Measurements from ENCODE around the gene DLL4.

DLL4 gene

DNA sequence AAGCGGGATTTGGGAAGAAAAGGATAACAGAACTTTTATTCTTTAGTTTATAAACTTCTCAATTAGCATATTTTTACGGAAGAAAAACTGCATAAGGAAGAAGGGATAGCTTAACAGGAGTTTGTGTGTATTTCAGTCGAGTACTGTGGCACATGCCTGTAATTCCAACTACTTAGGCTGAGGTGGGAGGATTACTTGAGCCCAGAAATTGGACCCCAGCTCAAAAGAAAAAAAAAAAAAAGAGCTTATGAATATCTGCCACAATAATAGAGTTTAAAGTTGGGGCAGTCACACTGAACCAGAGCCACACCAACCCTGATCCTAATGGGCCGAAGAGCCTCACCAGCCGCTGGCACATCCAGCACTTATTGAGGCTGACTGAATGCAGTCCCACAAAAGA, 55.3 kb downstream of the DLL4 start:
- peaks cover 100% of the 10 kb centered on the region for H3K36me3 ChIP-seq
- TF ChIP-seq Cebpa-rat (IDR thresholded peaks at IDR 0.05): no peak
- H3K27me3 ChIP-seq: no peaks in the 10 kb centered on the region
- H3K4me2 ChIP-seq: no peak overlapping the region
- H4K20me1 ChIP-seq: no peaks in the 10 kb centered on the region
- no peak overlapping the region for H3K27ac ChIP-seq
- H3K9me3 ChIP-seq: no peaks in the 10 kb centered on the region
- H3K4me1 ChIP-seq: no peaks in the 10 kb centered on the region
- H3K4me3 ChIP-seq: no peak overlapping the region
- H3K9ac ChIP-seq: no peak overlapping the region

DNA sequence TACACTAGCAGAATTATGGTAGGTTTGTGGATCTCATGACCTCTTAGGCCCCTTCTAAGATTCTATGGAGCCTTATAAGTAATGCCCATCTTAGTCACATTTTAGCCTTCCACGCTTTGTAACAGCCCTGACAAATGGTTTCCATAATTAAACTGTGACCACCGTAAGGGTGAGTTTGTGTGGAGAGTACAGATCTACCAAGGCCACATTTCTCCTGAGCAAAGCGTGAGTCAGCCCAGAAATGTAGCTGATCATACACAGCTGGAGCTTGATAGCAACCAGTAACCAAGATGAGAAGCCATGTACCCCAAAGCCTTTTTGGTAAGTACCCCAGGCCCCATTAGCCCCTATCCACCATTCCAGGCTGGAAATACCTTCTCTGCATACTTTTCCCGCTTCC, 55.8 kb downstream of the DLL4 start:
- Histone ChIP-seq H3K4me1 (no peaks in the 10 kb centered on the region), H3K36me3 (peaks cover 100% of the 10 kb centered on the region), H3K27me3 (no peaks in the 10 kb centered on the region), H4K20me1 (no peaks in the 10 kb centered on the region), H3K9ac (no peak overlapping the region), H3K4me3 (no peak overlapping the region), H3K4me2 (no peak overlapping the region), H3K27ac (no peak overlapping the region), H3K9me3 (no peaks in the 10 kb centered on the region)
- TF ChIP-seq Cebpa-rat (IDR thresholded peaks at IDR 0.05): no peak

DNA sequence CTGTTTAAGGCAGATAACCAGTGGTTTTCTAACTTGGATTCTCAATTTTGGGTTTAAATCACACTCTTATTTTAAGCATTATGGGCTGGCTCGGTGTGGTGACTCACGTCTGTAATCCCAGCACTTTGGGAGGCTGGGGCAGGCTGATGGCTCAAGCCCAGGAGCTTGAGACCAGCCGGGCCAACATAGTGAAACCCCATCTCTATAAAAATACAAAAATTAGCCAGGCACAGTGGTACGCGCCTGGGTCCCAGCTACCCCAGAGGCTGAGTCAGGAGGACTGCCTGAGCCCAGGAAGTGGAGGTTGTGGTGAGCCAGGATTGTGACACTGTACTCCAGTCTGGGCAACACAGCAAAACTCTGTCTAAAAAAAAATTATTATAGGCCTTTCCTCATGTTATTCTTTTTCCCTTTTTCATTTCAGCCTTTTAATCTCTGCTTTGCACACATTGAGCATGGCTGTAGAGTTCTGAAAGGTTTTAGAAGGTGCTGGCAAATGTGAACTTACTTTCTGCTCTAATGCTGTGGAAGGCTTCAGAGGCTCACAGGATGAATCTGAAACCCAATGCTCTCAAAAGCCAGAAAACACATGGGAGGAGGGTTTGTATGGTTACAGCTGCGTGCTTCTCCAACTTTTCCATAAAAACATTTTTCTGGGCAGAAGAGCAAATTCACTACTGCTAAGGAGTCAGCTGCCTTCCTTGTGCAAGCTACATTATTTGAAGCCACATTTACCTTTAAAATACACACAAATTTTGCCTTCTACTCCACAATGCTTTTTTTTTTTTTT, 56.6 kb downstream of the DLL4 start:
- no peak for TF ChIP-seq Cebpa-rat (IDR thresholded peaks at IDR 0.05)
- H3K4me2 ChIP-seq: no peak overlapping the region
- H3K4me1 ChIP-seq: no peaks in the 10 kb centered on the region
- H3K9ac ChIP-seq: no peak overlapping the region
- no peak overlapping the region for H3K4me3 ChIP-seq
- no peak overlapping the region for H3K27ac ChIP-seq
- no peaks in the 10 kb centered on the region for H3K9me3 ChIP-seq
- no peaks in the 10 kb centered on the region for H3K27me3 ChIP-seq
- H3K36me3 ChIP-seq: peaks cover 100% of the 10 kb centered on the region
- H4K20me1 ChIP-seq: no peaks in the 10 kb centered on the region

DNA sequence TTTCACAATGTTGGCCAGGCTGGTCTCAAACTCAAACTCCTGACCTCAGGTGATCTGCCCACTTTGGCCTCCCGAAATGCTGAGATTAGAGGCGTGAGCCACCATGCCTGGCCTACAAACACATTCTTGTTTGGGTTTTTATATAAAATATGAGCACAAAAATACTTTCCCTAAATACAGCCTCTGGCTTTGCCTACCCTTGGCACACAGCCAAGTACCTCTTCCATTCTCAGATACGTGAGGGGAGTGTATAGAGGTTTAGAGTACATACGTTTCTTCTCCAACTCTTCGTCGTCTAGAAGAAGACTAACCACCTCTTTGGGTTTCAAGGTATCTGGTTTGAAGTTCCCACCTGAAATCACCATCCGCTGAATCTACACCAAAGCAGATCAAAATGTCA, 57.7 kb downstream of the DLL4 start:
- Histone ChIP-seq H4K20me1 (no peaks in the 10 kb centered on the region), H3K4me2 (no peak overlapping the region), H3K27ac (no peak overlapping the region), H3K4me1 (no peaks in the 10 kb centered on the region), H3K9me3 (no peaks in the 10 kb centered on the region), H3K9ac (no peak overlapping the region), H3K4me3 (no peak overlapping the region), H3K27me3 (no peaks in the 10 kb centered on the region), H3K36me3 (peaks cover 100% of the 10 kb centered on the region)
- no peak for TF ChIP-seq Cebpa-rat (IDR thresholded peaks at IDR 0.05)

DNA sequence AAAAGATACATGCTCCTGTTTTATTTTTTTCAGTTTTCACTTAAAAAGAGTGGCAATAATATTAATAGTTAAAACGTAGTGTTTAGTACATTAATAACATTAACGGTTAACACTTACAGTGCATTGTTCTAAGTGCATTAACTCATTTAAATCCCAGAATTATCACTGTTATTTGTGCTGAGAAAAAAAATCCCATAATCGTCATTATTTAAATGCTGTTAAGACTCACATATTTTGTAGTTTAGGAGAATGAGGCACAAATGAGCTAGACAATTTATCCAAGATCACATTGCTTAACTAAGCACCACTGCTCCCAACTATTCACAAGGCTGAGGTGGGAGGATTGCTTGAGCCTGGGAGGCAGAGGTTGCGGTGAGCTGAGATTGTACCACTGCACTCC, 59.0 kb downstream of the DLL4 start:
- Histone ChIP-seq H3K36me3 (peaks cover 100% of the 10 kb centered on the region), H3K4me1 (no peaks in the 10 kb centered on the region), H3K27me3 (no peaks in the 10 kb centered on the region), H3K27ac (no peak overlapping the region), H4K20me1 (no peaks in the 10 kb centered on the region), H3K4me3 (no peak overlapping the region), H3K9me3 (no peaks in the 10 kb centered on the region), H3K9ac (no peak overlapping the region), H3K4me2 (no peak overlapping the region)
- TF ChIP-seq Cebpa-rat (IDR thresholded peaks at IDR 0.05): no peak

Measured in BLaER1 (cell line).